ENCODE data around the gene CBLC. TPM values are rescaled to one million over a fixed set of nuclear protein-coding genes. Genes with fewer than 3 reads are reported as not detected.
A peak's percentile ranks its signal among the peaks of the same experiment; 100 is the strongest.

Gene CBLC
- total RNA-seq, 1 donor from 2014 or later, result not detected

- Mint-ChIP-seq H3K36me3 (ENCODE audit: low read depth) (no peaks in the 10 kb centered on the region), H3K27ac (ENCODE audit: unreplicated experiment) (no peak overlapping the region)
Observed at GRCh38 chr19:44792281-44792680, 14.6 kb downstream of the CBLC start.

GRCh38 chr19:44794610-44795009 lies 16.9 kb downstream of the CBLC start:
- H3K9me3 Mint-ChIP-seq, result no peaks in the 10 kb centered on the region
- H3K4me1 Mint-ChIP-seq, result peaks cover 8% of the 10 kb centered on the region
- H3K4me3 Mint-ChIP-seq, result no peak overlapping the region
- no peak for TF ChIP-seq CTCF (conservative IDR thresholded peaks at IDR 0.05)
- no peaks in the 10 kb centered on the region for H3K36me3 Mint-ChIP-seq (ENCODE audit: low read depth)
- H3K27me3 Mint-ChIP-seq (ENCODE audit: low read depth), result no peaks in the 10 kb centered on the region
- DNase-seq (ENCODE audit: low read depth, low spot score), result no peak
- no peak overlapping the region for H3K27ac Mint-ChIP-seq (ENCODE audit: unreplicated experiment)

More at GRCh38 chr19:44792281-44792680, 14.6 kb downstream of the CBLC start:
- no peak for TF ChIP-seq CTCF (conservative IDR thresholded peaks at IDR 0.05)
- DNase-seq (ENCODE audit: low read depth, low spot score), result no peak
- no peaks in the 10 kb centered on the region for H3K9me3 Mint-ChIP-seq
- no peaks in the 10 kb centered on the region for H3K27me3 Mint-ChIP-seq (ENCODE audit: low read depth)
- no peak overlapping the region for H3K4me3 Mint-ChIP-seq
- peaks cover 8% of the 10 kb centered on the region for H3K4me1 Mint-ChIP-seq

- Mint-ChIP-seq H3K27ac (ENCODE audit: unreplicated experiment) (no peak overlapping the region), H3K36me3 (ENCODE audit: low read depth) (no peaks in the 10 kb centered on the region), H3K4me1 (peaks cover 8% of the 10 kb centered on the region), H3K27me3 (ENCODE audit: low read depth) (no peaks in the 10 kb centered on the region), H3K4me3 (no peak overlapping the region), H3K9me3 (no peaks in the 10 kb centered on the region)
- no peak for TF ChIP-seq CTCF (conservative IDR thresholded peaks at IDR 0.05)
- no peak for DNase-seq (ENCODE audit: low read depth, low spot score)
Observed at GRCh38 chr19:44795398-44795987, 17.8 kb downstream of the CBLC start.

- Mint-ChIP-seq H3K9me3 (no peaks in the 10 kb centered on the region), H3K27ac (ENCODE audit: unreplicated experiment) (peak overlapping the region; percentile 75)
- DNase-seq (ENCODE audit: low read depth, low spot score), result no peak
Observed at GRCh38 chr19:44796701-44797115, 19.0 kb downstream of the CBLC start.

GRCh38 chr19:44799627-44800346 lies 22.1 kb downstream of the CBLC start:
- Mint-ChIP-seq H3K27me3 (ENCODE audit: low read depth) (peaks cover 10% of the 10 kb centered on the region), H3K4me1 (peaks cover 8% of the 10 kb centered on the region), H3K27ac (ENCODE audit: unreplicated experiment) (no peak overlapping the region), H3K4me3 (no peak overlapping the region), H3K9me3 (no peaks in the 10 kb centered on the region), H3K36me3 (ENCODE audit: low read depth) (no peaks in the 10 kb centered on the region)
- no peak for DNase-seq (ENCODE audit: low read depth, low spot score)
- no peak for TF ChIP-seq CTCF (conservative IDR thresholded peaks at IDR 0.05)

More at GRCh38 chr19:44796701-44797115, 19.0 kb downstream of the CBLC start:
- Mint-ChIP-seq H3K4me3 (no peak overlapping the region), H3K4me1 (peaks cover 8% of the 10 kb centered on the region), H3K27me3 (ENCODE audit: low read depth) (no peaks in the 10 kb centered on the region), H3K36me3 (ENCODE audit: low read depth) (no peaks in the 10 kb centered on the region)
- TF ChIP-seq CTCF (conservative IDR thresholded peaks at IDR 0.05), result no peak

Measured in neural crest cell (in vitro differentiated cells).